ENCODE data around the gene CACNG4.
"Not testable (repeated sequence)": the region's sequence is repeated elsewhere in the genome, so short reads cannot be mapped to it uniquely, and the experiment has no call there.

Gene CACNG4

GRCh38 chr17:66963521-66963908 is 992 bp upstream of the CACNG4 start:
- in situ Hi-C loops (cut with MboI; ENCODE audit: low sequenced_read_pairs), result no loop called here

DNA sequence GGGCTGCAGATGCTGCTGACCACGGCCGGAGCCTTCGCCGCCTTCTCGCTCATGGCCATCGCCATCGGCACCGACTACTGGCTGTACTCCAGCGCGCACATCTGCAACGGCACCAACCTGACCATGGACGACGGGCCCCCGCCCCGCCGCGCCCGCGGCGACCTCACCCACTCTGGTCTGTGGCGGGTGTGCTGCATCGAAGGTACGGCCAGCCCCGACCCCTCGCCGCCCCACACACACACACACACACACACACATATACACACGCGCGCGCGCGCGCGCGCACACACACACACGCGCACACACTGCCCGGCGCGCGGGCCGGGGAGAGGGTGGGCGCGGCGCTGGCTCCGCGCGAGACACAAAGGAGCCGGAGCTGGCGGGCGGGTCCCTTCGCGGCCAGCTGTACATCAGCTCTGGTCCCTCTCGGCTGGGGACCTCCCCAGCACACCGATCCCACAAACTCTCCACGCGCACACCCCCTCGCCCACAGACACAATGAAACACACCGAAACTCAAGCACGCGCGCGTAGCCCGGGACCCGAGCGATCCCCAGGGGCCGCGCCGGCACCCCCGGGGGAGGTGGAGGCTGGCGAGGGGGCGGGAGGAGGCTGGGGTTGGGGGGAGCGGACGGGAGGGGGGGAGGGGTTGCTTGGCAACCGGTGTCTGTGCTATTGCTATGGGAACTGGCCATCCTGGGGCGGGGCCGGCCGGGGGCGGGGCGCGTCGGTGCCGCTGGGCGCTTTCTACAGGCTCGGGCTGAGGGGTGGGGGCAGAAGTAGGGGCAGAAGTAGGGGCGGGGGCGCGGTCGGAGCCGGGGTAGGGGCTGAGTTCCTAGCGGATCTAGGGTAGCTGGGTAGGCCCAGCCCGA is 658 bp downstream of the CACNG4 start:
- in situ Hi-C loops (cut with MboI; ENCODE audit: low sequenced_read_pairs), result no loop called here

- in situ Hi-C loops (cut with MboI; ENCODE audit: low sequenced_read_pairs), result no loop called here
Measured at GRCh38 chr17:66965801-66966262, 1.3 kb downstream of the CACNG4 start.

DNA sequence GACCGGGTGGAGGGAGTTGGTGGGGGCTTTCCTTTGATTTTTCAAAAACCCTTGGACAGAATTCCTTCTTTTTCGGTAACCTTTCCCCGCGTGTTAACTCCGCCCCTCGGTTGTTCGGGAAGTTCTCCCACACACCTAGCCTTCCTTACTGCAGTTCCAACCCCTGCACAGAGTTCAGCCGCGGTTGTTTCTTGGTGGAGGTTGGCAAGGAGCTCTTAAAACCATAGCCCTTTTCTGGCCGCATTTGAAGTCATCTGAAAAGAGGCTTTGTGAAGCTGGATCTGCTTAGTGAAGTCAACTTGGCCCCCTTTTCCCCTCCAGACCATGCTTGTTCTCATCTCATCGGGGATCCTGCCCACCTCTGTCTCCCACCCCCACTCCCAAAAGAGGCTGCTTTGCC is 1.8 kb downstream of the CACNG4 start:
- in situ Hi-C loops (cut with MboI; ENCODE audit: low sequenced_read_pairs), result no loop called here

- in situ Hi-C loops (cut with MboI; ENCODE audit: low sequenced_read_pairs), result no loop called here
Measured at GRCh38 chr17:66966704-66967418, 2.4 kb downstream of the CACNG4 start.

- in situ Hi-C loops (cut with MboI; ENCODE audit: low sequenced_read_pairs), result no loop called here
Measured at GRCh38 chr17:66967837-66968543, 3.5 kb downstream of the CACNG4 start.

GRCh38 chr17:66968916-66969315 is 4.4 kb downstream of the CACNG4 start:
- in situ Hi-C loops (cut with MboI; ENCODE audit: low sequenced_read_pairs), result no loop called here

DNA sequence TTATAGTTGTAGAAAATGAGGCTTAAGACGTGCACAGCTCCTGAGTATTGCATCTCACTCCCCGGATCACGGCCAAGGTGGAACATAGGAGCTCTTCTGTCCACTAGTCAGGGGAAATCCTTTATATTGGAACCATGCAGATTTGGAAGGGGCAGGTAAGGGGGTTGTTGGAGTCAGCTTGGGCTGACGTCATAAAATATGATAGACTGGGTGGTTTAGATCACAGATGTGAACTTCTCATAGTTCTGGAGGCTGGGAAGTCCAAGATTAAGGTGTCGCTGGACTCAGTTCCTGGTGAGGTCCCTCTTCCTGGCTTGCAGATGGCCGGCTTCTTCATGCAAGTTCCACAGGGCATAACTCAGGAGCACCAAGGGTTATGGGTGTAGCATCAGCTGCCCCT is 5.6 kb downstream of the CACNG4 start:
- in situ Hi-C loops (cut with MboI; ENCODE audit: low sequenced_read_pairs), result no loop called here

- in situ Hi-C loops (cut with MboI; ENCODE audit: low sequenced_read_pairs), result no loop called here
Measured at GRCh38 chr17:66970797-66971196, 6.3 kb downstream of the CACNG4 start.

DNA sequence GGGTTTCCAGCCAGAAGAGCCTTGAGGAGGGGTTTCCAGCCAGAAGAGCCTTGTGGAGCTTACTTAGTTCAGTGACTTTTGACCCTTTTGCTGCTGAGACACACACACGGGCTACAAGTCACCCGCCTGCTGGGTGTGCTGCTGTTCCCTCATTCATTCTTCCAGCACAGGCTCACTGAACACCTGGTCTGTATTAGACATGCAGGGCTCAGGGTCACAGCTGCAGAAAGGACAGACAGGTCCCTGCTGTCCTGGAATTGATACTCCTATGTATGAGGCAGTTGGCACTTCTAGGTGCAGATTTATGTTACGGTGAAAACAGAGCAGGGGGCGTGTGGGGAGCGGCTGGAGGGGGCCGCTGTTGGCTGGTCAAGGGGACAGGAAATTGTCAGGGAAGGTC is 6.8 kb downstream of the CACNG4 start:
- in situ Hi-C loops (cut with MboI; ENCODE audit: low sequenced_read_pairs), result no loop called here

DNA sequence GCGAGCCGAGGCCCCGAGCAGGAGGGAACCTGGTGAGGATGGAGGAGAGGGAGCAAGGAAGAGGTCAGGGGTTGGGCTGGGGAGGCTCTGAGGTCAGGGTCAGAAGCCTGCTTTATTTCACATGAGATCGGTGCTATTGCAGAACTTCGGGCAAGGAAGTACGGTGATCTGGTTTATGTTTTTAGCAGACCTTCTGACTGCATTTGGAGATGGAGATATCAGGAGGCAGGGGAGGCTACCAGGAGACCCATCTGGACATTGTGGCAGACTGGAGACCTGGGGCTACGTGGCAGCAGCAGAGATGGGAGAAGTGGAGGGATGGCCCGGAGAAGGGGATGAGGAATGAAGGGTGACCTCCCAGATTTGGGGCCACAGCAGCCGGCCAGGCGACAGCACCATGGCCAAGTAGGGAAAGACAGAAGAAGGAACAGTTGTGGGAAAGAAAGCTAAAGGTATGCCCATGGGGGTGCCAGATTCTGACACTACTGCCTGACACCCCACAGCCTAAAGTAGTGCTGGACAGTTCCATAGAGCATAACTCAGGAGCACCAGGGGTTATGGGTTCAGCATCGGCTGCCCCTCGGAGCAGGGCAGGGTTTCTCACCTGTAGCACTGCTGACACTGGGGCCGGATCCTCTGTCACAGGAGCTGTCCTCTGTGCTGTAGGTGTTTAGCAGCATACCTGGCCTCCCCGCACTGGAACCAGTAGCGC is 7.4 kb downstream of the CACNG4 start:
- in situ Hi-C loops (cut with MboI; ENCODE audit: low sequenced_read_pairs), result no loop called here

GRCh38 chr17:66972442-66972830 is 7.9 kb downstream of the CACNG4 start:
- in situ Hi-C loops (cut with MboI; ENCODE audit: low sequenced_read_pairs), result not testable (repeated sequence)

GRCh38 chr17:66975188-66975587 is 10.7 kb downstream of the CACNG4 start:
- in situ Hi-C loops (cut with MboI; ENCODE audit: low sequenced_read_pairs), result no loop called here

DNA sequence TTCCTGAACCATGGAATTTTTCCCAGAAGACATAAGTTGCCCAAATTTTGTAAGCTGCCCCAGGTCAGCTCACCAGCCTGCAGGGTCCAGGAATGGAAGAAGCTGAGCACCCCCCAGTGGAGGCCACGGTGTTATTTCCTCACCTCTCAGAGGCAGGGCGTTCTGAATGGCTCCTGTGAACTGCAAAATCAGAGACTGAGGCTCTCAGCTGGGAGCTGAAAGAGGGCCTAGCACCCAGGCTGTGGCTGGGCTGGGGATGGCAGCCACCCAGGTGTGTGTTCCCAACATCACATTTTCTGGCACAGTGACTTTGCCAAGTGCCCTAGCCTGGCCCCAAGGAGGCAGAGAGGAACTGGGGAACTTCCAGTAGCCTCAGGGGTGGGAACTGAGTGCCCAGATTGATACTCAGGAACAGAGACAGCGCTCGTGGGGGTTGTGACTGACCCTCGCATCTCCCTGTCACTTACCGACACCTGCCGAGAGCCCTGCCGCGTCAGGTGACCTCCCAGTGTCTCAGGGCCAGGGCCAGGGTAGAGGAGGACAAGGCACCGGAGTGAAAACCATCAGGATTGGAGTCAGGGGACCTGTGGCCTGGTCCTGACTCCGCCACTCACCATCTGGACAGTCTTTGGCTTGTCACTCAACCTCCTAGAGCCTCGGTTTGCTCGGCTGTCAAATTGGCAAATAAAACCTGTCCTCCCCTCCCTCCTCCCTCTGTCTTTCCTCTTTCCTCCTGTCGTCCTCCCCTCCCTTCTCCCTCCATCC is 11.3 kb downstream of the CACNG4 start:
- in situ Hi-C loops (cut with MboI; ENCODE audit: low sequenced_read_pairs), result no loop called here

DNA sequence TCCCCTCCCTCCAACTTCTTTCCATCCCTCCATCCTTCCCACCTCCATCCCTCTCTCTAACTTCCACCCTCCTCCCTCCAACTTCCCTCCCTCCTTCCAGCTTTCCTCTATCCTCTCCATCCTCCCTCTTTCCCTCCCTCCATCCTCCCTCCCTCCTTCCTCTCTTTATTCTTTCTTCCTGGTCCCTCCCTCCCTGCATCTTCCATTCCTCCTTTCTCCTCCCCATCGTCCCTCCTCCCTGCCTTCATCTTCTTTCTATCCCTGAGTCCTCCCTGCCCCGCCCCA is 11.8 kb downstream of the CACNG4 start:
- in situ Hi-C loops (cut with MboI; ENCODE audit: low sequenced_read_pairs), result no loop called here

DNA sequence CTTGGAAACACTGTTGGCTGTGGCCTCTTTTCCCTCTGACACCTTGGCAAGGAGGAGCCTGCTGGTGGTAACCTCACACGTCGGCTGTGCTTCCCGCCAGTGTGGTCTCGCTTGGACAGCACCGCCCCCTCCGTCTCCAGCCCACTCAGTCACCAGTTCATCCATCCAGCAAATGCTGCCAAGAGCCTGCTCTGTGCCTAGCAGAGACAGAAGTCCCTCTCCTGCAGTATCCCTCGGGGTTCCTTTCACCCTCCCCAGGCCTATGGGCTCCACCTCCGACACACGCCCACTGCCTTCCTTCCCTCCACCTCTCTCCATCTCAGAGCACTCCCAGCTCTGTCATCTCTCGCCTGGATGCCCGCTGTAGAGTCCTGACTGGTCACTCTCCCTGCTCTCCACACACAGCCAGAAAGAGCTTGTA is 12.3 kb downstream of the CACNG4 start:
- in situ Hi-C loops (cut with MboI; ENCODE audit: low sequenced_read_pairs), result no loop called here

- in situ Hi-C loops (cut with MboI; ENCODE audit: low sequenced_read_pairs), result no loop called here
Measured at GRCh38 chr17:66978514-66979061, 14.1 kb downstream of the CACNG4 start.

DNA sequence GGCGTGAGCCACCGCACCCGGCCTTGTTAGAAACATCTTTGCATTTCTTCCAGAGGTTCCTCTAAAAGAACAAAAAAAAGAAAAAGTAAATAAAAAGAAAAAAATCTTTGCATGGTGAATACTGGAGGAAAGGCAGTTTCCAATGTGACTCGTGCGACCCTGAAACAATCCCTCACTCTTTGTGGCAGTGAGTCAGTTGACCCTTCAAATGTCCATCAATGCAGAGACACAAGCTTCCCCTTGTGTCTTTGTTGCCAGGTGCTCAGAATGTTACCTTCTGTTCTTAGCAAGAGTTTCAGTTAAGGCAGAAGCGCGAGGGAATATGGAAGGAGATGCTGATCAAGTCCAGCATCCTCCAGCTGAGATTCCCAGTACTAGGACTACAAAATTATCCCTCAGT is 16.4 kb downstream of the CACNG4 start:
- in situ Hi-C loops (cut with MboI; ENCODE audit: low sequenced_read_pairs), result no loop called here

DNA sequence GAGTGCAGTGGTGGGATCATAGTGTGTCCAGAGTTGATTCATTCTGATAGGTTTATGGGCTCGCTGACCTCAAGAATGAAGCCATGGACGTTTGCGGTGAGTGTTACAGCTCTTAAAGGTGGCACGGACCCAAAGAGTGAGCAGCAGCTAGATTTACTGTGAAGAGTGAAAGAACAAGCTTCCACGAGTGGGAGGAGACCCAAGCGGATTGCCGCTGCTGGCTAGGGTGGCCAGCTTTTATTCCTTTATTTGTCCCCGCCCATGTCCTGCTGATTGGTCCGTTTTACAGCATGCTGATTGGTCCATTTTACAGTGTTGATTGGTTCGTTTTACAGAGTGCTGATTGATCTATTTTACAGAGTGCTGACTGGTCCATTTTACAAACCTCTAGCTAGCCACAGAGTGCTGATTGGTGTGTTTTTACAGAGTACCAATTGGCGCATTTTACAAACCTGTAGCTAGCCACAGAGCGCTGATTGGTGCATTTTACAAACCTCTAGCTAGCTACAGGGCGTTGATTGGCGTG is 17.5 kb downstream of the CACNG4 start:
- in situ Hi-C loops (cut with MboI; ENCODE audit: low sequenced_read_pairs), result no loop called here
